C4-2B (cell line): ENCODE data around the gene MAP2K3.

Experiments used
- ZFX ChIP-seq: fragments of 450-650 bp; IDR thresholded peaks from 2 replicates; pipeline ENCODE4 v1.6.1; 2017
- TF ChIP-seq, protein P1 (sequence below): fragments of 450-650 bp; conservative IDR thresholded peaks from 2 replicates; pipeline ENCODE4 v1.5.1; 2017; ENCODE audit warnings: mild to moderate bottlenecking

DNA sequence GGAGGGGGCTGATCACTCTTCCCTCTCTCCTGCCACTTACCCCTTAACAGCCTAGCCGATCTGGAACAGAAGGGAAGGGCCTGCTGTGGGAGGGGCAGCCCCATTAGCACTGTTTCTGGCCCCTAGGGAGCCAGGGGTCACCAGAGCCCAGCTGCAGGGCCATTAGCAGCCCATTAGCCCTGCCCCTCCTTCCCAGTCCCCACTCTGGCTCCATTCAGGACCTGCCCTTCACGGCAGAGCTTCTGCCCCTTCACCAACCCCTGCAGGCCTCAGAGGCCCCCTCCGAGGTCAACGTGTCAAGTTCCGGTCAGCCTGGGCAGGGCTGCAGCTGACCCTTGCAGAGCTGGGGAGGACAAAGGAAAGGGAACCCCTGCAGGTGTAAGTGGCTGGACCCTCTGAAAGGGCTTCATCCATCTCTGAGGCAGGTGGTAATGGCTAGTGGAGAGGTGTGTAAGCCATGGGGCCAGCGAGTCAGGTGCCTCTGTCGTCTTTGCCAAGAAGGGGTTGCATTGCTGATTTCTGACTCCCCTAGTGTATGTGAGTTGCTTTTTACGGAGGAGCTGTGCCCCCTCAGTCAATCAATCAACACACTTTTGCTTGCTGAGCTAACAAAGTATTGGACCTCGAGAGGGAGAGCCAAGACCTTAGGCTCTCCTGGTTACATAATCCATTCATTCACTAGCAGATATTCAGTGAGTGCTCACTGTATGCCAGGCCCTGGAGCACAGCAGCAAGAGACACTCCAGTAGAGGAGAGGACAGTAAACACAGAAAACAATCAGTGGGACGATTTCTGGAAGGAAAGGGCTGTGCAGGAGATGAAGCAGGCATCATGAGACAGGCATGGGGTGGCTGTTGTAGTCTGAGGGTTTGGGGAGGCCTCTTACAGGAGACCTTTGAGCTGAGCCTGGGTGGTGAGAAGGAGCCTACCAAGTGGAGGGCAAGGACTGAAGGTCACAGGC is 73.5 kb downstream of the MAP2K3 start:
- TF ChIP-seq, protein P1, sequence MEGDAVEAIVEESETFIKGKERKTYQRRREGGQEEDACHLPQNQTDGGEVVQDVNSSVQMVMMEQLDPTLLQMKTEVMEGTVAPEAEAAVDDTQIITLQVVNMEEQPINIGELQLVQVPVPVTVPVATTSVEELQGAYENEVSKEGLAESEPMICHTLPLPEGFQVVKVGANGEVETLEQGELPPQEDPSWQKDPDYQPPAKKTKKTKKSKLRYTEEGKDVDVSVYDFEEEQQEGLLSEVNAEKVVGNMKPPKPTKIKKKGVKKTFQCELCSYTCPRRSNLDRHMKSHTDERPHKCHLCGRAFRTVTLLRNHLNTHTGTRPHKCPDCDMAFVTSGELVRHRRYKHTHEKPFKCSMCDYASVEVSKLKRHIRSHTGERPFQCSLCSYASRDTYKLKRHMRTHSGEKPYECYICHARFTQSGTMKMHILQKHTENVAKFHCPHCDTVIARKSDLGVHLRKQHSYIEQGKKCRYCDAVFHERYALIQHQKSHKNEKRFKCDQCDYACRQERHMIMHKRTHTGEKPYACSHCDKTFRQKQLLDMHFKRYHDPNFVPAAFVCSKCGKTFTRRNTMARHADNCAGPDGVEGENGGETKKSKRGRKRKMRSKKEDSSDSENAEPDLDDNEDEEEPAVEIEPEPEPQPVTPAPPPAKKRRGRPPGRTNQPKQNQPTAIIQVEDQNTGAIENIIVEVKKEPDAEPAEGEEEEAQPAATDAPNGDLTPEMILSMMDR = no peak
- no peak for TF ChIP-seq ZFX
